HG03520 (cell line): Measurements from ENCODE around the gene UPF1.

Experiments used
- ATAC-seq: cut with Tn5 transposase; IDR thresholded peaks from one replicate; pipeline ENCODE4 v1.9.1; 2021; ENCODE audit warnings: mild to moderate bottlenecking, moderate library complexity; ENCODE audit not compliant: unreplicated experiment

The UPF1 gene

GRCh38 chr19:18831524-18832305, at the start of gene UPF1:
UPF1 (plus strand) TSS chr19:18831959; CDS start chr19:18832210, 251 bp downstream.
- ATAC-seq: peak; percentile 71

- ATAC-seq: no peak
Observed at GRCh38 chr19:18782559-18783225, 49.1 kb upstream of the UPF1 start.

- no peak for ATAC-seq
Observed at GRCh38 chr19:18783958-18784785, 47.6 kb upstream of the UPF1 start.

- no peak for ATAC-seq
Observed at GRCh38 chr19:18784786-18785120, 47.0 kb upstream of the UPF1 start.

DNA sequence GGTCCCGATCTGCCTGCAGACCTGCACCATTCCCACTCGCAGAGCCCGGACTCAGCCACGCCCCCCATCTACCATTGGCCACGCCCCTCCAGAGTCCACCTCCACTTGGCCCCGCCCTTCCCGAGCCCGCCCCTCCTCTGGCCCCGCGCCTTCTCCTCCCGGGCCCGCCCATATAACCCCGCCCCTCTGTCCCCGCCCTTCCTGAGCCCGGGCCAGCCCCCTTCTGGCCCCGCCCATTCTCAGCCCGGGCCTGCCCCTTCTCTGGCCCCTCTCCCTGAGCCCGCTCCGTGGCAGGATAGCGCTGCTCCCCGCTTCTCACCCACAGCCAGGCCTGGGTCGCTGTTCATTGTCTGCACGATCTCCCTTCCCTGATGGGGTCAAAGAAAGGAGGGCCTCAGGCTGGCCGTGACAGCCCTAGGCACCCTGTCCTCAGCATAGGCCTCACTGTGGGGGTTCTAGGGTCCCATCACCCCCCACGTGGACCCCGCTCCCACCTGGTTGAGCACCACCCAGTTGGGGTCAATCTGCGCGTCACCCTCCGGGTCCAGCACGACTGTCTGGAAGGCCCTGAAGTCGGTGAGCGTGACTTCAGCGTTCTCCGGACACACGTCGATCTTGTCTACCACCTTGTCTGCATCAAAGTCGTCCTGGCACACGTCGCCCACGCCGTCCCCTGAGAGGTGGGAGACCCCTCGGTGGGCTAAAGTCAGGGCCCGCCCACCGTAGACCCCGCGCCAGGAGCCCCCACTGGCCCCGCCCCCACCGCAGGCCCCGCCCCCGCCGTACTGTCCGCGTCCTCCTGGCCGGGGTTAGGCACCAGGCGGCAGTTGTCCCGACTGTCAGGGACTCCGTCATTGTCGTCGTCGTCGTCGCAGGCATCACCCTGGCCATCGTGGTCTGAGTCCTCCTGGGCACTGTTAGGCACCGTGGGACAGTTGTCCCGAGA, 46.3 kb upstream of the UPF1 start:
- no peak for ATAC-seq

DNA sequence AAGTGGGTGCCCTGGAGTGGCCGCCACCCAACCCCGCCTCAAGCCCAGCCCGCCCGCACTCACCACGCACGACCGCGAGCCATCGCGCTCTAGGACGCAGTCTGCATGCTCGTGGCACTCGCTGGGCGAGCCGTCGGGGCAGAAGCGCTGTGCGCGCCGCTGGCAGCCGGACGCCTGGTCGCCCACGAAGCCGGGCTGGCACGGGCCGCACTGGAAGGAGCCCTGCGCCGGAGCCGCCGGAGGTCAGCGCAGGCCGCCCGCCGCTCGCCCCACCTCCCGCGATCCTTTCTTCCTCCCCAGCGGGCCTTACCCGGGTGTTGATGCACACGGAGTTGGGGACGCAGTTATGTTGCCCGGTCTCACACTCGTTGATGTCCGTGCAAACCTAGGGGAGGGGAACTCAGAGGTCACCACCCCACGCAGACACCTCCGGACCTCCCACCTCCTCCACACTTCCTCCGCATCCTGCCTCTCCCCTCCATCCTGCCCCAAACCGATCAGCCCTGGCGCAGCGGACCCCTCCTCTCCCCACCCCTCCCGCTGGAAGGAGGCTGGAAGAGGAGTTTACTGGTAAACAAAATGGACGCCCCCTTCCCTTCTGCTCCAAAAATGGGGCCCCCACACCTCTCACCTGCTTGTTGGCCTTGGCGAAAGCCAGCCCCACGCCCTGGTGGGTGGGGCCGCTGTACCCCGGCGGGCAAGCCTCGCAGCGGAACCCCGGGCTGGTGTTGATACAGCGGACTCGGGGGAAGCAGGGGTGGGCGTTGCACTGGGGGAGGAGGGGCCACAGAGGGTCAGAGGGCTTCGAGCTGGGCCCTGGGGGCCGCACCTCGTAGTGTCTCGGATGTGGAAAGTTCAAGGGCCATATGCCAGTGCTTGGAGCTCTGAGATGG, 43.0 kb upstream of the UPF1 start:
- no peak for ATAC-seq

DNA sequence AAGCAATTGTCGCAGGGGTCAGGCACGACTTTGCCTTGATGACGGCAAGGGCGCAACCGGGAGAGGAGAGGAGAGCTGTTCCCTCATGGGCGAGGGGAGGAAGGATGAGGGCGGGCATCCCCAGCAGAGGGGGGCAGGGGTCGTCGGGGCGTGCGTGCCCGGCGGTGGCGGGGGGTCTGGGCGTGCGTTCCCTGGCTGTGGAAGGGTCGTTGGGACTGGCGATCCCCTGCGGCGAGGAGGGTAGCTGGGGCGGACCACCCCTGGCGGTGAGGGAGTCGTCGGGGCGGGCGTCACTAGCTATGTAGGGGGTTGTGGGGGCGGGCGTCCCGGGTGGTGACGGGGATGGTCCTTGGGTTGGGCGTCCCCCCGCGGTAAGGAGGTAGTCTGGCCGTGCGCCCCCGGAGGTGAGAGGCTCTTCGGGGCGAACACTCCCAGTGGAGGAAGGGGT, 42.3 kb upstream of the UPF1 start:
- ATAC-seq: no peak

DNA sequence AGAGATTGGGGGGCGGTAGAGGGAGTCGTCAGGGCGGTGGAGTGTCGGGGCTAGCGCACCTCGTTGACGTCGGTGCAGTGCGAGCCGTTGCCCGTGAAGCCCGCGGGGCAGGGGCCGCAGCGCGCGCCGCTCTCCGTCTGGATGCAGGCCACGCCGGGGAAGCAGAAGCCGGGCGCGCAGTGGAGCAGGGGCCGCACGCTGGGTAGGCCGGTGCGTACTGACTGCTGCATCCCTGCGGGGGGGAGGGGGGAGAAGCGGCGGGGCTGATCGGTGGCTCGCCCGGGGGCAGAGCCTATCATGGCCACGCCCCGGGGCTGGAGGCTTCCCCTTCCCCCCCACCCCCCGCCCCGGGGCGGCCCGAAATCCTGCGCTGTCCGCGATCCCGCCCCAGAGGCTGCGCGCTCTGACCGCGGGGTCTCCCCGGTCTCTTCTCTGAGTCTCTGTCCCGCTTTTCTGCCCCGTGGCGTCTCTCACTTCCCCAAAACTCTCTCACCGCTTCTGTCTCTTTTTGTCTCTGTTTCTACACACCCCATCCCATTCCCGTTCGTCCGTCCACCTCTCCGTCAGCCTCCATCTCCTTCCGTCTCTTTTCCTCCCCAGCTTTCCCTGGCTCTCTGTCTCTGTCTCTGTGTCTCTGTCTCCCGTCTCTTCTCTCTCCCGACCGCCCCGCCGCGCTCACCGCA, 41.7 kb upstream of the UPF1 start:
- ATAC-seq: no peak

GRCh38 chr19:18790566-18791314, 41.0 kb upstream of the UPF1 start, which contains the start of gene COMP:
COMP (minus strand) TSS chr19:18791305; CDS start chr19:18791269, 36 bp downstream.
- ATAC-seq: no peak

DNA sequence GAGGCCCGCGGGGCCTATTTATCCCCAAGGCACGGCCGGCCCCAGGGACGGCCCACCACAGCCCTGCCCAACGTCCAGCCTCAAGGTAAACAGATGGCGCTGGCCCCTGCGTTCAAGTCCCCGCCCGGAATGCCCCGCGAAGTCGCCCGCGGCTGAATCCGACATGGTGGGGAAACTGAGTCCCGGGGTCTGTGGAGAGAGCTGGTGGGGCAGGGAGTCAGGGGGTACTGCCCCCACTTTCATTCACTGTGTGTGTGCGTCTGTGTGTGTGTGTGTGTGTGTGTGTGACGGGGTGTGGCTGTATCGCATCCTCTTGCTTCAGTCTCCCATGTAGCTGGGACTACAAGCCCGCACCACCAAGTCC, 40.5 kb upstream of the UPF1 start:
- no peak for ATAC-seq

GRCh38 chr19:18792661-18793060, 39.1 kb upstream of the UPF1 start:
- ATAC-seq: no peak

GRCh38 chr19:18793144-18794028, 38.4 kb upstream of the UPF1 start:
- ATAC-seq: no peak

DNA sequence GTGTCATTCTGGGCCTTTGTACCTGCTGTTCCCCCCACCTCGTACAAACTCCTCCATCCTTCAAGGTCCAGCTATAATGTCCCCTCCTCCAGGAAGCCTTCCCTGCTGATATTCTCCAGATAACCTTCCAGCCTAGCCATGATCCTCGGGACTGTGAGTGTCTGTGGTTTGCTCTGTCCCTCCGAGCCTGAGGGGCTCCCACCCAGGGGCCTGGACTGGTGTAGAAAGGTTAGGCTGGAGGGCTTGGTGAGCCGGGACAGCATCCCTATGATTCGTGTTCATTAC, 37.8 kb upstream of the UPF1 start:
- ATAC-seq: no peak

DNA sequence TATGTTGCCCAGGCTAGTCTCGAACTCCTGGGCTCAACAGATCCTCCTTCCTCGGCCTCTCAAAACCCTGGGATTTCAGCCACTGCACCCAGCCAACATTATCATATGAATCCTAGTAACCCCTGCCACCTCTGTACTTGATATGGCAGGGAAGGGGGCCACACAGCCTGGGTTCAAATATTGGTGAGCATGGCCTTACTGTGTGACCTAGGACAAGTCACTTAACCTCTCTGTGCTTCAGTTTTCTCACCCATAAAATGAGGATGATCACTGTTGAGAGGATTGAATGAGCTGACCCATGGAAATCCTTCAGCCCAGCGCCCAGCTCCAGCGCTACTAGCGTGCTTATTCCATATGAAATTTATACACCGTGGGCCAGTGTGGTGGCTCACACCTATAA, 37.1 kb upstream of the UPF1 start:
- no peak for ATAC-seq

- no peak for ATAC-seq
Observed at GRCh38 chr19:18795540-18795939, 36.2 kb upstream of the UPF1 start.

DNA sequence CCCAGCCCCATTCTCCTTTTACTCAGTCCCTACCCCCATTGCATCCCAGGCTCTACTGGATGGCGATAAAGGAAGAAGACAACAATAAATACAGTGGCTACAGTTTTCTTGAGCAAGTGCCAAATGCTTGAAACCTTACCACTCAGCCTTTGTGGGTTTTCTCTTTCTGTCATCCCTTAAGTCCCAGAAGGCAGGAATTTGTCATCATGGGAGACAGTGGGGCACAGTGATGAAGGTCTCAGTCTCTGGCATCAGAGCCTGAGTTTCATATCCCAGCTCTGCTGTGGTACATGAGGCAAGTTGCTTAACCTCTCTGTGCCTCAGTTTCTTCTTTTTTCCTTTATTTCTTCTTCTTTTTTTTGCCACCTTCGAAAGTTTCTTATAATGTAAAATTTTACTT, 35.5 kb upstream of the UPF1 start:
- ATAC-seq: no peak
